ENCODE measurements around the gene SPOCK1.

SPOCK1 gene

GRCh38 chr5:137329586-137330296 lies 169.4 kb downstream of the SPOCK1 start:
- Mint-ChIP-seq H3K36me3 (ENCODE audit: low read depth) (no peaks in the 10 kb centered on the region), H3K9me3 (no peaks in the 10 kb centered on the region), H3K27me3 (ENCODE audit: low read depth) (peaks cover 9% of the 10 kb centered on the region), H3K27ac (no peak overlapping the region), H3K4me3 (no peak overlapping the region), H3K4me1 (peaks cover 24% of the 10 kb centered on the region)
- TF ChIP-seq CTCF (IDR thresholded peaks at IDR 0.05; ENCODE audit: unreplicated experiment in 3 of 3) = no peak

GRCh38 chr5:137328991-137329390 lies 170.1 kb downstream of the SPOCK1 start:
- Mint-ChIP-seq H3K27me3 (ENCODE audit: low read depth) (peaks cover 9% of the 10 kb centered on the region), H3K4me1 (peaks cover 16% of the 10 kb centered on the region), H3K27ac (no peak overlapping the region), H3K9me3 (no peaks in the 10 kb centered on the region), H3K36me3 (ENCODE audit: low read depth) (no peaks in the 10 kb centered on the region), H3K4me3 (no peak overlapping the region)
- no peak for TF ChIP-seq CTCF (IDR thresholded peaks at IDR 0.05; ENCODE audit: unreplicated experiment in 3 of 3)

GRCh38 chr5:137328463-137328862 lies 170.7 kb downstream of the SPOCK1 start:
- H3K4me1 Mint-ChIP-seq = peaks cover 11% of the 10 kb centered on the region
- no peak for TF ChIP-seq CTCF (IDR thresholded peaks at IDR 0.05; ENCODE audit: unreplicated experiment in 3 of 3)
- H3K27ac Mint-ChIP-seq = no peak overlapping the region
- no peak overlapping the region for H3K4me3 Mint-ChIP-seq
- H3K27me3 Mint-ChIP-seq (ENCODE audit: low read depth) = peaks cover 9% of the 10 kb centered on the region
- no peaks in the 10 kb centered on the region for H3K36me3 Mint-ChIP-seq (ENCODE audit: low read depth)
- H3K9me3 Mint-ChIP-seq = no peaks in the 10 kb centered on the region

GRCh38 chr5:137325721-137326120 lies 173.4 kb downstream of the SPOCK1 start:
- Mint-ChIP-seq H3K4me3 (no peak overlapping the region), H3K27ac (no peak overlapping the region), H3K9me3 (peaks cover 11% of the 10 kb centered on the region), H3K36me3 (ENCODE audit: low read depth) (peaks cover 4% of the 10 kb centered on the region), H3K4me1 (peaks cover 4% of the 10 kb centered on the region), H3K27me3 (ENCODE audit: low read depth) (peaks cover 7% of the 10 kb centered on the region)
- TF ChIP-seq CTCF (IDR thresholded peaks at IDR 0.05; ENCODE audit: unreplicated experiment in 3 of 3) = no peak

- TF ChIP-seq CTCF (IDR thresholded peaks at IDR 0.05; ENCODE audit: unreplicated experiment in 3 of 3) = peak; percentile 73 to 85 (median 82)
- H3K27ac Mint-ChIP-seq = no peak overlapping the region
- H3K4me3 Mint-ChIP-seq = no peak overlapping the region
- H3K4me1 Mint-ChIP-seq = peaks cover 10% of the 10 kb centered on the region
- peaks cover 14% of the 10 kb centered on the region for H3K9me3 Mint-ChIP-seq
- peaks cover 4% of the 10 kb centered on the region for H3K36me3 Mint-ChIP-seq (ENCODE audit: low read depth)
- peaks cover 32% of the 10 kb centered on the region for H3K27me3 Mint-ChIP-seq (ENCODE audit: low read depth)
These were observed 178.8 kb downstream of the SPOCK1 start for GRCh38 chr5:137320056-137321045.
